ENCODE results near the gene FAM180A. TPM values are rescaled to one million over a fixed set of nuclear protein-coding genes. Genes with fewer than 3 reads are reported as not detected.

FAM180A gene
- total and polyA plus RNA-seq, 10 of the 15 experiments (the other 5 are each of a cell fraction or from before 2014, with no cell fraction given): not detected

- TF ChIP-seq MYB (IDR thresholded peaks at IDR 0.05; ENCODE audit: borderline replicate concordance, low read depth, low read length) (no peak), ASH2L (IDR thresholded peaks at IDR 0.05; ENCODE audit: borderline replicate concordance, low read depth) (no peak)
These were observed 7.6 kb upstream of the FAM180A start (continued) for GRCh38 chr7:135756191-135756590.

- intact Hi-C loops (cut with micrococcal nuclease; ENCODE audit: unreplicated experiment): no loop called here
- RAD21 ChIA-PET (ENCODE audit: unreplicated experiment): no interaction called here
These were observed 6.7 kb upstream of the FAM180A start for GRCh38 chr7:135755351-135755753.

More at GRCh38 chr7:135755351-135755753, 6.7 kb upstream of the FAM180A start:
- Histone ChIP-seq H3K27me3 (replicated peaks in 1 of 2; ENCODE audit: control insufficient read depth in 2 of 2, insufficient read depth in 2 of 2, low read length in 1 of 2) (peaks cover 0 to 1% of the 10 kb centered on the region in 2 experiments; a peak in 3 of 4 replicates), H2AFZ (ENCODE audit: control insufficient read depth, low read depth, low read length) (no peak overlapping the region), H3K36me3 (ENCODE audit: control insufficient read depth in 2 of 2, insufficient read depth in 2 of 2, low read length in 1 of 2) (no peaks in the 10 kb centered on the region), H3K79me2 (ENCODE audit: control insufficient read depth, insufficient read depth, low read length) (no peaks in the 10 kb centered on the region), H3K9me3 (replicated peaks; ENCODE audit: control insufficient read depth, insufficient read depth, low read length) (no peaks in the 10 kb centered on the region; the same call in 2 of the 3 replicates), H3K27ac (ENCODE audit: control insufficient read depth, insufficient read depth) (no peak overlapping the region), H4K20me1 (ENCODE audit: control insufficient read depth, insufficient read depth) (no peaks in the 10 kb centered on the region), H3K4me2 (ENCODE audit: control insufficient read depth, insufficient read depth) (no peak overlapping the region), H3K9ac (ENCODE audit: control insufficient read depth, insufficient read depth, low read length) (no peak overlapping the region), H3K4me3 (no peak overlapping the region), H3K4me1 (ENCODE audit: control insufficient read depth, insufficient read depth, low read length) (no peaks in the 10 kb centered on the region)
- POLR2A ChIA-PET: no interaction called here
- CTCF ChIA-PET: no interaction called here
- ATAC-seq: no peak
- no peak for FAIRE-seq
- SMC1A ChIA-PET (ENCODE audit: uncharacterized antibody, unreplicated experiment): no interaction called here
- WGBS (ENCODE audit: insufficient coverage, insufficient replicate concordance, low lambda C conversion rate, missing lambda C conversion rate): 63% methylated on average over 11 of the region's 11 CpGs
- no peak for TF ChIP-seq SIX5 (IDR thresholded peaks at IDR 0.05; ENCODE audit: low read depth, low read length, severe bottlenecking)
- no peak for TF ChIP-seq EED (IDR thresholded peaks at IDR 0.05; ENCODE audit: low read depth)
- TF ChIP-seq IKZF2 (IDR thresholded peaks at IDR 0.05): no peak
- TF ChIP-seq PKNOX1 (IDR thresholded peaks at IDR 0.05): no peak
- no peak for TF ChIP-seq ZBED1 (IDR thresholded peaks at IDR 0.05; ENCODE audit: borderline replicate concordance)
- no peak for TF ChIP-seq ZNF384 (IDR thresholded peaks at IDR 0.05; ENCODE audit: borderline replicate concordance, low read depth, low read length)
- no peak for TF ChIP-seq ZNF592 (IDR thresholded peaks at IDR 0.05)
- no peak for TF ChIP-seq MYB (IDR thresholded peaks at IDR 0.05; ENCODE audit: borderline replicate concordance, low read depth, low read length)
- TF ChIP-seq CEBPB (IDR thresholded peaks at IDR 0.05; ENCODE audit: borderline replicate concordance in 1 of 2, low read depth in 2 of 2, low read length in 2 of 2): no peak
- TF ChIP-seq BMI1 (IDR thresholded peaks at IDR 0.05; ENCODE audit: borderline replicate concordance): no peak
- TF ChIP-seq TARDBP (IDR thresholded peaks at IDR 0.05; ENCODE audit: borderline replicate concordance): no peak
- TF ChIP-seq SP1 (IDR thresholded peaks at IDR 0.05; ENCODE audit: low read depth, low read length): no peak
- TF ChIP-seq MTA2 (IDR thresholded peaks at IDR 0.05; ENCODE audit: low read depth): no peak
- TF ChIP-seq BACH1 (IDR thresholded peaks at IDR 0.05; ENCODE audit: borderline replicate concordance): no peak
- no peak for TF ChIP-seq CREB1 (IDR thresholded peaks at IDR 0.05; ENCODE audit: low read depth)
- no peak for DNase-seq (ENCODE audit: low read depth, low spot score)
- no TSS peak for BruUV-seq (replicated peaks)
- in situ Hi-C loops (cut with MboI): no loop called here

Data from GM12878 (cell line).